Measurements from ENCODE around the gene USP12. TPM values are rescaled to one million over a fixed set of nuclear protein-coding genes. Genes with fewer than 3 reads are reported as not detected.

Gene USP12
- total RNA-seq, 3 donors from 2014 or later (not counting 1 experiment from before 2014, with no cell fraction given), result 44.3 to 55.3 (median 50.9) TPM

- Mint-ChIP-seq H3K4me1 (peaks cover 49 to 54% of the 10 kb centered on the region in 2 donors), H3K27me3 (ENCODE audit: low read depth in 2 of 2) (no peaks in the 10 kb centered on the region), H3K9me3 (no peaks in the 10 kb centered on the region), H3K36me3 (no peaks in the 10 kb centered on the region), H3K27ac (no peak overlapping the region), H3K4me3 (no peak overlapping the region)
- Histone ChIP-seq H3K36me3 (ENCODE audit: control insufficient read depth, insufficient read depth, low read length) (no peaks in the 10 kb centered on the region), H3K9me3 (ENCODE audit: control insufficient read depth, insufficient read depth, low read length) (no peaks in the 10 kb centered on the region), H3K4me3 (ENCODE audit: low read length) (no peak overlapping the region), H3K4me1 (ENCODE audit: control insufficient read depth, insufficient read depth, low read length) (no peaks in the 10 kb centered on the region), H3K27ac (ENCODE audit: low read length) (no peak overlapping the region), H3K27me3 (ENCODE audit: control insufficient read depth, insufficient read depth, low read length) (no peaks in the 10 kb centered on the region)
- WGBS (ENCODE audit: insufficient coverage), result 88% methylated on average over 2 of the region's 2 CpGs
- no peak for TF ChIP-seq CTCF (IDR thresholded peaks at IDR 0.05)
- DNase-seq, result no peak
- peak in 1 of 3 donors; percentile 29 for ATAC-seq
- intact Hi-C loops (cut with micrococcal nuclease), result no loop called here
Observed at GRCh38 chr13:27161423-27161822, 10.2 kb downstream of the USP12 start.

GRCh38 chr13:27160657-27161295 is 10.8 kb downstream of the USP12 start:
- ATAC-seq, result no peak
- H3K27ac Mint-ChIP-seq, result peak overlapping the region in 1 of 2 donors; percentile 4
- Histone ChIP-seq H3K27me3 (ENCODE audit: control insufficient read depth, insufficient read depth, low read length) (no peaks in the 10 kb centered on the region), H3K4me1 (ENCODE audit: control insufficient read depth, insufficient read depth, low read length) (no peaks in the 10 kb centered on the region), H3K36me3 (ENCODE audit: control insufficient read depth, insufficient read depth, low read length) (no peaks in the 10 kb centered on the region), H3K4me3 (ENCODE audit: low read length) (no peak overlapping the region), H3K9me3 (ENCODE audit: control insufficient read depth, insufficient read depth, low read length) (no peaks in the 10 kb centered on the region), H3K27ac (ENCODE audit: low read length) (no peak overlapping the region)
- intact Hi-C loops (cut with micrococcal nuclease), result no loop called here
- TF ChIP-seq CTCF (IDR thresholded peaks at IDR 0.05), result no peak
- H3K9me3 Mint-ChIP-seq, result no peaks in the 10 kb centered on the region
- no peaks in the 10 kb centered on the region for H3K27me3 Mint-ChIP-seq (ENCODE audit: low read depth in 2 of 2)
- peaks cover 48 to 50% of the 10 kb centered on the region in 2 donors for H3K4me1 Mint-ChIP-seq
- H3K36me3 Mint-ChIP-seq, result no peaks in the 10 kb centered on the region
- peak overlapping the region; percentile 25 for H3K4me3 Mint-ChIP-seq
- no peak for DNase-seq
- WGBS (ENCODE audit: insufficient coverage), result 87% methylated on average over 9 of the region's 9 CpGs

- Mint-ChIP-seq H3K9me3 (no peaks in the 10 kb centered on the region), H3K36me3 (no peaks in the 10 kb centered on the region), H3K27ac (peak overlapping the region in 1 of 2 donors; percentile 4), H3K27me3 (ENCODE audit: low read depth in 2 of 2) (no peaks in the 10 kb centered on the region), H3K4me1 (peaks cover 48 to 50% of the 10 kb centered on the region in 2 donors), H3K4me3 (no peak overlapping the region)
- ATAC-seq, result no peak
- WGBS (ENCODE audit: insufficient coverage), result 79% methylated on average over 4 of the region's 5 CpGs
- DNase-seq, result no peak
- H3K27ac ChIP-seq (ENCODE audit: low read length), result no peak overlapping the region
- H3K9me3 ChIP-seq (ENCODE audit: control insufficient read depth, insufficient read depth, low read length), result no peaks in the 10 kb centered on the region
- H3K27me3 ChIP-seq (ENCODE audit: control insufficient read depth, insufficient read depth, low read length), result no peaks in the 10 kb centered on the region
- H3K36me3 ChIP-seq (ENCODE audit: control insufficient read depth, insufficient read depth, low read length), result no peaks in the 10 kb centered on the region
- no peak for TF ChIP-seq CTCF (IDR thresholded peaks at IDR 0.05)
- intact Hi-C loops (cut with micrococcal nuclease), result no loop called here
- H3K4me1 ChIP-seq (ENCODE audit: control insufficient read depth, insufficient read depth, low read length), result no peaks in the 10 kb centered on the region
- no peak overlapping the region for H3K4me3 ChIP-seq (ENCODE audit: low read length)
Observed at GRCh38 chr13:27159806-27160563, 11.6 kb downstream of the USP12 start.

All from natural killer cell (primary cell).